HuH-7.5 (cell line): ENCODE results near the gene SLC22A3.
"Not testable (repeated sequence)": the region's sequence is repeated elsewhere in the genome, so short reads cannot be mapped to it uniquely, and the experiment has no call there.

Experiments
- DNase-seq: peaks from one replicate; pipeline ENCODE4 v3.0.0; 2011; ENCODE audit warnings: low spot score

The SLC22A3 gene

GRCh38 chr6:160336200-160336599, 12.0 kb upstream of the SLC22A3 start:
- no peak for DNase-seq

DNA sequence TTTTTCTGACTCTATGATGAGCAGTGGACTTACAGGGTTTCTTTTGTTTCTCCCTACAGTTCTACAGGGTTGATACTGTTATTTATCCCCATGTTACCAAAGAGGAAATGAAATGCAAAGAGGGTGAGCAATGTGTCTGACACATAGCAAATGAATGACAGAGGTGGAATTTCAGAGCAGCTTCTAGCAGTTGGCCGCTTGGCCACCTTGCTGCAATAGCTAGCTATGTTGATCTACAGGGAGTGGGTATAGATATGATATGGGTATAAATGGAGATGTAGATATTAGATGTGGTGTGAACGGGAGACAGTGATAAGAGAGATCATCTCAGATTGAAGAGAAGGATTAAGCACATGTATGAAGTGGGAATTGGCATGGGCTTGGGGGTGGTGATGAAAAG, 10.9 kb upstream of the SLC22A3 start:
- DNase-seq: no peak

GRCh38 chr6:160337991-160338390, 10.2 kb upstream of the SLC22A3 start:
- DNase-seq: no peak

- no peak for DNase-seq
These were observed 5.0 kb upstream of the SLC22A3 start for GRCh38 chr6:160343144-160343543.

DNA sequence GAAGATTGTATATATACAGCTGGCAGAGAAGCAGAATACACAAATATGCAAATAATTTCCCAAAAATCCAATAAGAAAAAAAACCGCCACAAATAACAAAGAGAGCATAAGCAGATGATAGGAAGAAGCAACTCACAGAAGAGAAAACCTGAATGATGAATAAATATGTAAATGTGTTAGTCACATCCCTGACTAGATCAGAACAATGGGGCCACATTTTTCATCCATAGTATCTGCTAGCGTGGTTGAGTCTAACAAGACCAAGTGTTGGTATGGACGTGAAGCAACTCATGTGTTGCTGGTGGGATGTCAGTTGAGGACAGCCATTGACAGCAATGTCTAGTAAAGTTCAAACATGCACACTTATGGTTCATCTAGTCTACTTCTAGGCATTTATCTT, 3.9 kb upstream of the SLC22A3 start:
- no peak for DNase-seq

DNA sequence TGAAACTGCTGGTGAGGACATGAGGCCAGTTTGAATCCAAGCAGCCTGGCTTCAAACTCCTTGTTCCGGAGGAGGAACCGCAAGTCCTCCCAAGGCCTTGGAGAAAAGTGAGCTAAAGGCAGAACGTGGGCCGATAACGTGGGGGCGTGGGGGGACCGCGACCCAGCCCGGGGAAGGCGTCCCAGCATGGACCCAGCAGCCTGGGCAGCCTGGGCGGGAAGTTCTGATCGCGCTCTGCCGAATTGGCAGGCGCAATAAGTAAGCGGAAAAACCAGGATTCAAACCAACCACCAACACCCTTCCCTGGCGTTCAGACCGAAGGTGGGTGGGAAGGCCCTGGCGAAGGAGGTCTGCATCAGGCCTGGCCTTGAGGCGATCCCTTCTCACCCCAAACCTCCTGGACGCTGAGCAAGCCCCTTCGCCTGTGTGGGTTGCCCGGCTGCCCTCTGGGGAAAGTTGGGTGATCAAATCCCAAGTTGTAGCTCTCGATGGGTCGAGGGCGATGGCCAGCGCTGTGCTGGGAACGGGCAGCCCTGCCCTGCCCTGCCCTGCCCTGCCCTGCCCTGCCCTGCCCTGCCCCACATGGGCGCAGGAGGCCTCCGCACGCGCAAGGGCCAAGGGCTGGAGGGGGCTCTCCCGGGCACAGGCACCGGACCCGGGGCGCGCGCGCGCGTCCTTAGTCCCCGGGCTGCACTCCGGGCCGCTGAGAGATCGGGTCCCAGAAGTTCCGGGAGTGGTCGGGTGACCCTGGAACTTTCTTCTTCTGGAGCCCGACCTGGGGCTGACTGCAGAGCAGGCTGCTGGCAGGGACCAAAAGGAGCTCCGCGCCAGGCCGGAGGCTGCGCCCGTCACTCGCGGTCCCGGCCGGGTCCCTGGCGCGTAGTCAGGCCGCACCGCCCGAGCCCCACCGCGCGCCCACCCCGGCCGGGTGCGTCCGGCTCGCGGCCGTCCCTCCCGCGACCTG, 637 bp upstream of the SLC22A3 start:
- peak; percentile 61 for DNase-seq

DNA sequence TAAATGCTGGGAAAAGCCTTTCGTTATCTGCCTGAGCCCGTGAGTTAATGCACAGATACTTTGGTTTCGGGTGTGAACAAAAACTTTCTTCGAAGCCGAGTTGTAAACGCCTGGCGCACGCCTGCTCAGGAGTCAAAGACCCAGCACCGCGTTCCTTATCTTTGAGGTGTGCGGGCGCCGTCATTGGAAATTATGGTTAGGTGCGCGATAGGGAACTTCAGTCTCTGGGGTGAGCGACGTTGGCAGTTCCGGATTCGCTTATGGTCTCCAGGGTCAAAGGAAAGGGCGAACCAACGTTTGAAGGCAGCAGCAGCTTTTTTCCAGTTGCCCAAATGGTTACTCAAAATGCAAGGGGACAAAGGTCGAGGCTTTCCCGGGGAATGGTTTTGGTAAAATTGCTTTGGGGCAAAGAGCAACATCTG, 853 bp downstream of the SLC22A3 start:
- DNase-seq: peak; percentile 55

GRCh38 chr6:160349814-160350350, 1.7 kb downstream of the SLC22A3 start:
- DNase-seq: no peak

- DNase-seq: no peak
These were observed 5.8 kb downstream of the SLC22A3 start for GRCh38 chr6:160353950-160354496.

- no peak for DNase-seq
These were observed 6.8 kb downstream of the SLC22A3 start for GRCh38 chr6:160355001-160355400.

- DNase-seq: no peak
These were observed 8.0 kb downstream of the SLC22A3 start for GRCh38 chr6:160356074-160356744.

DNA sequence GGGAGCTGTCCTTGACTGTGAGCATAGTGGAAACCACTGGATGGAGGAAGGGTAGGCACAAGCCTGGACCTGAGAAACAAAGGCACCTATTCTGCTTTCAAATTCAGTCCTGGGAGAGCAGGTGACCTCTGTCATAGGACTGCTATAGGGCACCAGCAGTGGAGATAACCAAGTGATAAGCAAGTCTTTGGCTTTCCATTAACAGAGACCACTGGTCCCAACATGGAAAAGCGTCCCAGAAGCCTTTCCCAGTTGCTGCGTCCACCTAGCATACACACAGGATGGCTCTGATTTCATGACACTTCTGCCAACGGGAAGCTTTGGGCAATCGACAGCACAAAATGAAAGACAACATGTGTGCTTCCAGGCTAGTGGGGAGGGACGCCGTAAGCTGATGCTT, 8.9 kb downstream of the SLC22A3 start:
- peak; percentile 63 for DNase-seq

- no peak for DNase-seq
These were observed 10.3 kb downstream of the SLC22A3 start for GRCh38 chr6:160358225-160359119.

DNA sequence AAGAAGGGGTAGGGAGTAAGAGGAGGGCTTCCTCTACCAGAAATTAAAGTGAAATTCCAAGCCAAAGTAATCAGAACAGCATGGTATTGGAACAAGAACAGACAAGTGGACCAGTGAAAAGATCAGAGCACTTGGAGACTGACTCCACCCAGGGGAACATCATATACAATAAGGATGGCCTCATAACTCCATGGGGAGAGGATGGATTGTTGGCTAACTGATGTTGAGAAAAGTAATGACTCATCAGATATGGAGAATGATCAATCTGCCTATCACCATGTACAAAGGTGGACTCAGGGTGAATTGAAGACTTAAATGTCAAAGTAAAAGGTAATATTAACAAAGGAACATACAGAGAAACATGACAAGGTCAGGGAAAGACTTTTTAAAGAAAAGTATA, 12.8 kb downstream of the SLC22A3 start:
- DNase-seq: no peak

- DNase-seq: no peak
These were observed 14.4 kb downstream of the SLC22A3 start for GRCh38 chr6:160362556-160362955.

- DNase-seq: no peak
These were observed 15.1 kb downstream of the SLC22A3 start for GRCh38 chr6:160363016-160363996.

DNA sequence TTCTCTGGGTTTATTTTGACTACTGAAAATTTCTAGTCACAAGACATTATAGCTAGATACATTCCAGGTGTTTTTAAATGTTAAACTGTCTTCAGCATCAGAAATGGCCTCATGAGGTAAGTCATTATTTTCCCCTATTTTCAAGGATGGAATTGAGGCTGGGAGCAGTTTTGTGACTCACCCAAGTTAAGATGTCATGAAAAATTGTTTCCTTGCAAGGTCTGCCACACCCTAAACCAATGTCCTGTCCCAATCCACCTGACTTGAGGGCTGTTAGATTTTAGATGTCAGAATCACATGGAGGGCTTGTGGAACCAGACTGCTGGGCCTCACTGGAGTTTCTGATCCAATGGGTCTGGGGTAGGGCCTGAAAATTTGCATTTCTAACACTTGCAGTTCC, 16.9 kb downstream of the SLC22A3 start:
- no peak for DNase-seq

GRCh38 chr6:160367798-160368547, 19.8 kb downstream of the SLC22A3 start:
- DNase-seq: no peak

DNA sequence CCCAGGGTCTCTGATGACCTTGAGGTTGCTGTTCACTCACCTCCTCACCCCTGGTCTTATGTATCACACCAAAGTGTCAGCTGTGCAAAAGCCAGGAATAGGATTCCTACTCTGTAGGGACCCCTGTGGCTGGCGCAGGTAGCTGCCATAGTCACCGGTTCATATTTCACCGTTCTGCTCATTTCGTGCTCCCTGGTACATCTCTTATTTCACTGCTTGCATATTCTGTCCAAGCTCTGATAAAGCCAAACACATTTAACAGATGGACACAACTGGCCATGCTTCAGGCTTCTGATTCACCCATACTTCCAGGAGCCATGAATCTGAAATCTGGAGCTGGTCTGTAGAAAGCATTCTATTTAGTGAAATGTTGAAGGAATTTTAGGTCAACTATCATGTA, 20.5 kb downstream of the SLC22A3 start:
- DNase-seq: no peak

DNA sequence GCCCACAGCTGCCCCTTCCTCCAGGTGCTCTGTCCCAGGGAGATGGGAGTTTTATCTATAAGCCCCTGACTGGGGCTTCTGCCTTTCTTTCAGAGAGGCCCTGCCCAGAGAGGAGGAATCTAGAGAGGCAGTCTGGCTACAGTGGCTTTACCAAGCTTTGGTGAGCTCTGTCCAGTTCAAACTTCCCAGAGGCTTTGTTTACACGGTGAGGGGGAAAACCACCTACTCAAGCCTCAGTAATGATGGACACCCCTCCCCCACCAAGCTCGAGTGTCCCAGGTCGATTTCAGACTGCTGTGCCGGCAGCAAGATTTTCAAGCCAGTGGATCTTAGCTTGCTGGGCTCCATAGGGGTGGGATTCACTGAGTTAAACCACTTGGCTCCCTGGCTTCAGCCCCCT, 25.4 kb downstream of the SLC22A3 start:
- DNase-seq: not testable (repeated sequence)
